IMR-90 (cell line): ENCODE data around the gene TXNL1. TPM values are rescaled to one million over a fixed set of nuclear protein-coding genes. Genes with fewer than 3 reads are reported as not detected.

Experiments
- ATAC-seq: fragments of 200-7000 bp; cut with Tn5 transposase; 2 replicates; pipeline ENCODE4 v1.9.1; 2020; ENCODE audit warnings: low read depth, mild to moderate bottlenecking, moderate library complexity
- BruUV-seq: library from RNA; stranded (reverse); fragments of 400-500 nt; replicated peaks from 2 replicates; lab custom pipeline; 2021; lab: Mats Ljungman, UMichigan
- CTCF ChIA-PET: fragments of 300-600 bp; formaldehyde crosslinking; extraction: SDS; loops from one replicate; lab custom pipeline; 2021; ENCODE audit warnings: antibody characterized with exemption; lab: Yijun Ruan, JAX
- POLR2A ChIA-PET: fragments of 300-600 bp; sonication (Branson Sonifier 250); formaldehyde crosslinking; loops from one replicate; lab custom pipeline; 2022; ENCODE audit warnings: antibody characterized with exemption; ENCODE audit not compliant: unreplicated experiment; lab: Charles Lee
- DNase-seq: peaks from one replicate; pipeline ENCODE4 v3.0.0; 2013
- H2AFZ ChIP-seq: replicated peaks from 2 replicates; pipeline ENCODE3; 2013; ENCODE audit warnings: low read length, mild to moderate bottlenecking; ENCODE audit not compliant: poor library complexity
- H2AK5ac ChIP-seq: 2 replicates; pipeline ENCODE4 v1.6.1; 2013; ENCODE audit warnings: low read depth, low read length, inconsistent platforms
- H2AK9ac ChIP-seq: replicated peaks from 2 replicates; pipeline ENCODE3; 2013; ENCODE audit warnings: mild to moderate bottlenecking, low read depth, low read length, moderate library complexity; ENCODE audit not compliant: poor library complexity
- H2BK120ac ChIP-seq: 2 replicates; pipeline ENCODE4 v1.6.1; 2013; ENCODE audit warnings: low read depth, low read length, inconsistent platforms
- H2BK15ac ChIP-seq: 3 replicates; pipeline ENCODE4 v1.6.1; 2013; ENCODE audit warnings: low read depth, low read length, inconsistent platforms
- H2BK20ac ChIP-seq: 2 replicates; pipeline ENCODE4 v1.6.1; 2013; ENCODE audit warnings: low read depth, mild to moderate bottlenecking, inconsistent platforms, low read length, moderate library complexity
- H2BK5ac ChIP-seq: 2 replicates; pipeline ENCODE4 v1.6.1; 2013; ENCODE audit warnings: mild to moderate bottlenecking, low read depth, low read length, inconsistent platforms; ENCODE audit not compliant: poor library complexity, severe bottlenecking
- H3K14ac ChIP-seq: replicated peaks from 2 replicates; pipeline ENCODE4 v1.6.1; 2013; ENCODE audit warnings: low read depth, low read length, inconsistent platforms
- H3K18ac ChIP-seq: 2 replicates; pipeline ENCODE4 v1.6.1; 2013; ENCODE audit warnings: low read depth, low read length, control low read depth
- H3K23ac ChIP-seq: 2 replicates; pipeline ENCODE4 v1.6.1; 2013; ENCODE audit warnings: low read depth, low read length, inconsistent platforms
- H3K27ac ChIP-seq: 2 replicates; pipeline ENCODE4 v1.5.1; 2013; ENCODE audit warnings: mild to moderate bottlenecking, control low read depth, low read length; ENCODE audit not compliant: insufficient read depth
- H3K27me3 ChIP-seq: 2 replicates; pipeline ENCODE4 v1.6.1; 2013; ENCODE audit warnings: low read length; ENCODE audit not compliant: control insufficient read depth, insufficient read depth
- H3K36me3 ChIP-seq: 2 replicates; pipeline ENCODE4 v1.6.1; 2013; ENCODE audit warnings: low read length, mixed read lengths; ENCODE audit not compliant: control insufficient read depth, insufficient read depth
- H3K4ac ChIP-seq: 2 replicates; pipeline ENCODE4 v1.6.1; 2013; ENCODE audit warnings: low read depth, low read length, inconsistent platforms
- H3K4me1 ChIP-seq: 2 replicates; pipeline ENCODE4 v1.6.1; 2013; ENCODE audit warnings: low read length, mixed read lengths; ENCODE audit not compliant: control insufficient read depth, insufficient read depth
- H3K4me2 ChIP-seq: 2 replicates; pipeline ENCODE4 v1.6.1; 2013; ENCODE audit warnings: low read depth, mild to moderate bottlenecking, control low read depth, low read length, moderate library complexity
- H3K4me3 ChIP-seq: 2 replicates; pipeline ENCODE4 v1.5.1; 2013; ENCODE audit warnings: low read depth, mild to moderate bottlenecking, control low read depth, low read length, moderate library complexity; ENCODE audit not compliant: insufficient read depth
- H3K56ac ChIP-seq: 2 replicates; pipeline ENCODE4 v1.6.1; 2013; ENCODE audit warnings: low read length, inconsistent platforms; ENCODE audit not compliant: insufficient read depth; ENCODE audit errors: extremely low read depth
- H3K79me1 ChIP-seq, 2 experiments: 2 replicates each; pipeline ENCODE4 v1.6.1; 2013; ENCODE audit warnings: low read length in 2 of 2, inconsistent platforms in 1 of 2, low read depth in 1 of 2
- H3K9ac ChIP-seq: 2 replicates; pipeline ENCODE4 v1.6.1; 2013; ENCODE audit warnings: low read depth, low read length, control low read depth
- H3K9me1 ChIP-seq: 2 replicates; pipeline ENCODE4 v1.6.1; 2013; ENCODE audit warnings: low read length, inconsistent platforms; ENCODE audit not compliant: insufficient read depth
- H3K9me3 ChIP-seq: 2 replicates; pipeline ENCODE4 v1.6.1; 2013; ENCODE audit warnings: low read length; ENCODE audit not compliant: control insufficient read depth, insufficient read depth
- H4K20me1 ChIP-seq: 2 replicates; pipeline ENCODE4 v1.6.1; 2013; ENCODE audit warnings: low read length, inconsistent platforms; ENCODE audit not compliant: insufficient read depth
- H4K5ac ChIP-seq: 2 replicates; pipeline ENCODE4 v1.6.1; 2013; ENCODE audit warnings: mild to moderate bottlenecking, low read depth, low read length, control low read depth
- H4K8ac ChIP-seq, 2 experiments: 2 replicates each; pipeline ENCODE4 v1.6.1; 2013; ENCODE audit warnings: low read depth in 2 of 2, low read length in 2 of 2, control low read depth in 1 of 2, inconsistent platforms in 1 of 2
- H4K91ac ChIP-seq: 2 replicates; pipeline ENCODE4 v1.6.1; 2013; ENCODE audit warnings: low read depth, low read length, inconsistent platforms; ENCODE audit not compliant: insufficient read depth
- CEBPB ChIP-seq: IDR thresholded peaks from 2 replicates; pipeline ENCODE4 v1.6.1; 2012; ENCODE audit warnings: low read depth, low read length, improper control_type of control experiment
- CHD1 ChIP-seq: IDR thresholded peaks from 2 replicates; pipeline ENCODE4 v1.6.1; 2012; ENCODE audit warnings: low read depth, low read length, improper control_type of control experiment
- MAFK ChIP-seq: IDR thresholded peaks from 2 replicates; pipeline ENCODE4 v1.6.1; 2012; ENCODE audit warnings: low read depth, low read length, improper control_type of control experiment
- MAZ ChIP-seq: IDR thresholded peaks from 2 replicates; pipeline ENCODE4 v1.6.1; 2012; ENCODE audit warnings: low read depth, mild to moderate bottlenecking, low read length, improper control_type of control experiment, moderate library complexity, borderline replicate concordance
- WGBS, 2 experiments: methylation state at CpG; one replicate each; pipeline versions ENCODE4 v1.1.5 to v1.1.7; 2013; ENCODE audit warnings: missing lambda C conversion rate in 2 of 2; ENCODE audit not compliant: insufficient read length in 1 of 2; ENCODE audit errors: extremely low coverage in 2 of 2; 5-methylcytosine and 5-hydroxymethylcytosine counted together
- dilution Hi-C: fragments of 300-500 bp; cut with HindIII; formaldehyde crosslinking; loops from one replicate; pipeline ENCODE4 v1.14.3; 2018; ENCODE audit warnings: low sequenced_read_pairs; ENCODE audit not compliant: unreplicated experiment
- in situ Hi-C: fragments of 300-500 bp; cut with MboI; formaldehyde crosslinking; loops from 3 replicates; pipeline ENCODE4 v1.14.3; 2019; ENCODE audit warnings: low sequenced_read_pairs, inconsistent platforms, mixed read lengths
- intact Hi-C: fragments of 100-400 bp; cut with micrococcal nuclease; formaldehyde crosslinking; loops from 2 replicates; pipeline ENCODE4 v1.10.0; 2022
- polyA plus RNA-seq, 3 experiments: library from polyadenylated mRNA; depleted of rRNA; stranded (reverse); fragments of >200 nt; gene quantifications; 2 replicates each; pipeline ENCODE4 v1.2.3, GENCODE V29; 2012; ENCODE audit warnings: low replicate concordance in 1 of 3
- total RNA-seq: library from RNA; depleted of rRNA; stranded (reverse); fragments of >200 nt; gene quantifications from 2 replicates; pipeline ENCODE4 v1.2.3, GENCODE V29; 2012; rRNA removed

Gene TXNL1
- total and polyA plus RNA-seq, 2 of the 4 experiments (the other 2 are of a cell fraction), result 38.7 to 62.5 TPM

DNA sequence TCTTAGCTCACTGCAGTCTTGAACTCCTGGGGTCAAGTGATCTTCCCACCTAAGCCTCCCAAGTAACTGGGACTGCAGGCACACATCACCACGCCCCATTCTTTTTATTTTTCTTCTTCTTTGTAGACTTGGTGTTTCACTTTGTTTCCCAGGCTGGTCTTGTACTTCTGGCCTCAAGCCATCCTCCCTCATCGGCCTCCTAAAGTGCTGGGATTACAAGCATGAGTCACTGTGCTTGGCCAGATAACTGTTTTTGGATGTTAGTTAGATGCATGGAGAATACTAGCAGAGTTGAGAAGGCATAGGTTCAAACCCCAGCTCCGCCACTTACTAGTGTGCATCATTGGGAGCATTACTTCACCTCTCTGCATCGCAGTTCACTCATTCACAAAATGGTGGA lies 88.3 kb downstream of the TXNL1 start:
- CTCF ChIA-PET, result no interaction called here
- no peak overlapping the region for H3K4ac ChIP-seq
- no peak overlapping the region for H3K18ac ChIP-seq
- no peaks in the 10 kb centered on the region for H3K9me1 ChIP-seq
- dilution Hi-C loops (no loop called here), in situ Hi-C loops (no loop called here), intact Hi-C loops (no loop called here)
- no peaks in the 10 kb centered on the region for H3K36me3 ChIP-seq
- H4K20me1 ChIP-seq, result no peaks in the 10 kb centered on the region
- H3K9ac ChIP-seq, result no peak overlapping the region
- no peaks in the 10 kb centered on the region for H3K79me1 ChIP-seq
- ATAC-seq (no peak), DNase-seq (no peak)
- H3K14ac ChIP-seq, result no peak overlapping the region
- no peak overlapping the region for H3K27ac ChIP-seq
- no peaks in the 10 kb centered on the region for H3K9me3 ChIP-seq
- no peak overlapping the region for H3K56ac ChIP-seq
- no peak overlapping the region for H2AFZ ChIP-seq
- H3K27me3 ChIP-seq, result no peaks in the 10 kb centered on the region
- no peak overlapping the region for H3K4me3 ChIP-seq
- no peak overlapping the region for H4K5ac ChIP-seq
- H2BK15ac ChIP-seq, result no peak overlapping the region
- H3K4me1 ChIP-seq, result no peaks in the 10 kb centered on the region
- no peak overlapping the region for H2BK120ac ChIP-seq
- no peak overlapping the region for H2AK9ac ChIP-seq
- H2BK5ac ChIP-seq, result no peak overlapping the region
- H3K23ac ChIP-seq, result no peak overlapping the region
- no peak overlapping the region for H2AK5ac ChIP-seq
- no CpG with 5 or more reads among the region's 4 CpGs for WGBS, 2 experiments
- H4K91ac ChIP-seq, result no peak overlapping the region
- H4K8ac ChIP-seq, result no peak overlapping the region
- no peak overlapping the region for H3K4me2 ChIP-seq
- no peak for TF ChIP-seq MAFK
- TF ChIP-seq CHD1, result no peak
- no peak for TF ChIP-seq CEBPB
- TF ChIP-seq MAZ, result no peak
- no TSS peak for BruUV-seq
- POLR2A ChIA-PET, result interaction anchor here (0.5 kb wide), 1 partner anchor 12 kb away, joined by 4 read pairs; no protein-coding TSS in a partner anchor
- H2BK20ac ChIP-seq, result no peak overlapping the region

Other genes starting within 250 kb of the TXNL1 start
- gene WDR7, start 12.8 kb upstream of the TXNL1 start, total RNA-seq, result 18.6 and 23.3 TPM in 2 replicates
- gene WDR7, start 12.8 kb upstream of the TXNL1 start, polyA plus RNA-seq (2012; rRNA removed), result 3.7 and 8.2 TPM in 2 replicates